GM19395 (cell line): ENCODE results near the gene PAK4.
"Not testable (repeated sequence)": the region's sequence is repeated elsewhere in the genome, so short reads cannot be mapped to it uniquely, and the experiment has no call there.

Source experiments
- ATAC-seq: cut with Tn5 transposase; IDR thresholded peaks from one replicate; pipeline ENCODE4 v1.9.1; 2021; ENCODE audit warnings: mild to moderate bottlenecking, moderate library complexity; ENCODE audit not compliant: unreplicated experiment

Gene PAK4

DNA sequence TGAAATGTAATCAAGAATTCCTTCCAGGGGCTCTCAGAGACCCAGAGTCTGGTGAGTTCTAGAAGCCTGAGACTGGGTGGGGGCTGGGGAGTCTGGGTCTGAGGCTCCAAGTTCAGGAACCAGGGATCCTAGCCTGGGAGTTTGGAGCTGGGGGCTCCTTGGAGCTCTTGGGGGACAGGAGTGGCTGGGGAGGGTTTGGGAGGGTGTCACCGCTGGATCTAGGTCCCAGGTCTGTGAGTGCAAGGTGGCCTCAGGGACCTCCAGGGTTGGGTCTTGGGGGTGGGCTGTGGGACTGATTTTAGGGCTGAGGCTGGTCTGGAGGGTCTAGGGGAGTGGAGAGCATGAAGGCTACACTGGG lies 77.4 kb downstream of the PAK4 start:
- no peak for ATAC-seq

DNA sequence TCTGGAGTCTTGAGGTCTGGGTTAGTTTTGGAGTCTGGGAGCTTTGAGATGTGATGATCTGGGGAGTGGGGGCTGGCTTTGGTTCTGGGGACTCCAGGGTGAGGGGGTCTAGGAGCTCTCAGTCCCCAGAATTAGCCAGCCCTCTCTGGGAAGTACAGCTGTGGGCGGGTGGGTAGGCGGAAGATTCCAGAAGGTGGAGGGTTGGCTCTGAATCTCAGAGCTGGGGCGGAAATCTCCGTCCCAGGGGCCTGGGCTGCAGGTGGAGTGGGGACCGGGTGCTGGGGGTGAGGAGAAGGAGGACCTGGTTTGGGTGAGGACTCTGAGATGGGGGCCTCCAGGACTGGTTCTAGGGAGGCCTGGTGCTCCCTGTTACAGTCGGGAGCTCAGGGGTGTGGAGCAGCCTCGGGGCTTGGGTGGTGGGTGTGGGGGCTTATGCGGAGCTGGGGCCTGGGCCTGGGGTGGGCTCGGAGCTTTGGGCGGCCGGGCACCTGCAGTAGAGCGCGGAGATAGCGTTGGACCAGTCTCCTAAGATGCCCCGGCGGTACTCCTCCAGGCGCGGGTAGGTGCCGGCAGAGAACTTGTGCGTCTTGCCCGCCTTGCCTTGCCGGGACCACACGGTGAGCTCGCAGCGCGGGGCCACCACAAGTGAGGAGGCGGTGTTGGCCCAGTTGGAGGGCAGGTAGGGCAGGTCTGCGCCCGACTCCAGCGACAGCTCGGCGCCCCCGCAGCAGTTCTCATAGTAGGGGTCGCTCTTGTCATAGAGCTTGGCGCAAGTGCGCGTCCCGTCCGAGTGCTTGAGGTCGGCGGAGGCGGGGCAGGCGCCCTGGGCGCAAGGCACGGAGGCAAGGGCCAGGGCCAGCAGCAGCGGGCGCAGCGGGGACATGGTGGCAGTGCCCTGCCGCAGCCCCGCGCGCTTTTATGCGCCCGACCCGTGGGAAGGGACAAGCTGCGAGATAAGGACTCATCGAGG lies 78.1 kb downstream of the PAK4 start, which contains the start of gene SYCN:
Gene SYCN (minus strand): TSS at position 892 of the 970 bp plus-strand sequence. CDS start 9 bp downstream, at position 883.
- no peak for ATAC-seq

DNA sequence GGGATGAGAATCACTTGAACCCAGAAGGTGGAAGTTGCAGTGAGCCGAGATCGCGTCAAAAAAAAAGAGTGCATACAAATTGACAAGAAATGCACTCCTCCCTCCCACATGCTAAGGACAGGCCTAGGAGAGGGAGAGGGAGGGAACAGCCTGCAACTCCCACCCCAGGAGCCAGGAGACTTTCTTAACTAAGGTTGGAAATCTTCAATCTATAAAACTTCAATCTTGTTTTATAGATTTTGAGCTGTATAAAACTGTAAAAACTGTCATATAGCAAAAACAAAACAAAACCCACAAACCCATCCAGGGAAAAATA lies 79.8 kb downstream of the PAK4 start:
- no peak for ATAC-seq

DNA sequence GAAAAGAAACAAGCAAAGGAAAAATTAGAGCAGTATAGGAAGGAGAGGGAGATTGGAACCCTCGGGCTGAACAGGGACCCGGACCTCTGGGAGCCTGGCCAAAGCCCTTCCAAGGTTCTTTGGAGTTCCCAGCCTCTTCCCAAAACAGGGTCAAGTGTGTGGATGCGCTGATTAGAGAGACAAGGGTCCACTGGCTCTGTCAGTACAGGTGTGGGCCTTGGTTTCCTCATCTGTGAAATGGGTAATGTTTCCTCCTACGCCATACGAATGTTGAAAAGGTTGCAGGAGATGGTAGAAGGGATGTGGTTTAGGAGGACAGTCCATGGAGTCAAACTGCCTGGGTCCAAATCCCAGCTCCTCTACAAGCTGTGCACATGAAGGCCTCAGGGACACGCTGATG lies 80.5 kb downstream of the PAK4 start:
- ATAC-seq: no peak

DNA sequence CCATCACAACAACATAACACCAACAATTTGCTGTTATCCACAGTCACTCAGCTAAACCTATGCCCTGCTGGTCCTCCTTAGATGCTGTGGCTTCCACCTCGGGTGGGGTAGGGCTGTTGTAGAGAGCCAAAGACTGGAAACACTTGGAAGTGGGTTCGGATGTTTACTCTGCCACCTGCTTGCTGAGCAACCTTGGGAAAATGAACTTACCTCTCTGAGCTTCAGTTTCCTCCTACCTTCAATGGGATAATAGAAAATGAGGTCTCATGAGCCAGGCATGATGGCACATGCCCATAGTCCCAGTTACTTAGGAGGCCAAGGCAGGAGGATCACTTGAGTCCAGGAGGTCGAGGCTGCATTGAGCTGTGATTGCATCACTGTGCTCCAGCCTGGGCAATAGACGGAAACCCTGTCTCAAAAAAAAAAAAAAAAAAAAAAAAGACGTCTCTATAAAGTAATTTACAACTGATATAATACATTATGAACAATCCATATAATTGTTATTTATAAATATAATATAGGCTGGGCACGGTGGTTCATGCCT lies 81.8 kb downstream of the PAK4 start:
- ATAC-seq: no peak

DNA sequence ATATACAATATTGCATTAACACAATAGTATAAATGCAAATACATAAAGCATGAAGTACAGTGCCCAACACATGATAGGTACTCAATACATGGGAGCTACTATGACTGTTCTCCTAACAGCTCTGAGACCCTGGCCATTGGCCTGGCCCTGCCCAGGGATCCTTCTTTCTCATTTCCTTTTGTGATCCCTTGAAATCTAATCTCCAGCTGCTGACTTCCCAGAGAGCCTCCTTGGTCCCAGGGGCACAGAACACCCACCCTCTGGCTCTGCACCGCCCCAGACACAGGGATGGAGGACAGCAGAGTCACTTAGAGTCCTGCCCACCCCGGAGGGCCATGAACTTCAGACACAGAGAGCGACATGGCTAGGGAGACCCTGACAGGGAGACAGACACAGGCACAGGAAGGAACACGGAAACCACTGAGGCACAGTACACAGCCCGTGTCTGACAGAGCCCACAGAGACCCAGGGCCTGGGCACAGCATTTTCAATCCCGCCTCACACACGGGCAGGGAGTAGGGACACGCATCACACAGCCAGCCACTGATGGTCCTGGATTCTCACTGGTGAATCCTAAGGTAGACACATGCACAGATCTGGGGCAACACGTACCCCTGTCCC lies 82.7 kb downstream of the PAK4 start:
- ATAC-seq: no peak

DNA sequence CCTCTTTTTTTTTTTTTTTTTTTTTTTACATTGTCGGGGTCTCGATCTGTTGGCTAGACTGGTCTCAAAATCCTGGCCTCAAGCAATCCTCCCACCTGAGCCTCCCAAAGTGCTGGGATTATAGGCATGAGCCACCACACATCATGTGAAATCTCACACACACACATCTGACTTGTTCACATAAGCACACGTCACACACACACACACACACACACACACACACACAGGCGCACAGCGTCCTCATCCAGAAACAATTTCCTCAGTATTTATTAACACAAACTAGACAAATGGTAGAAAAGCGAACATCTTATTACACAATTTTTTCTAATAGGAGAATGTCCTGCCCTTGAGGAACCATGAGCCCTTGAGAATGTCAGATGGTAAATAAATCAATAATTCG lies 83.6 kb downstream of the PAK4 start:
- ATAC-seq: no peak

DNA sequence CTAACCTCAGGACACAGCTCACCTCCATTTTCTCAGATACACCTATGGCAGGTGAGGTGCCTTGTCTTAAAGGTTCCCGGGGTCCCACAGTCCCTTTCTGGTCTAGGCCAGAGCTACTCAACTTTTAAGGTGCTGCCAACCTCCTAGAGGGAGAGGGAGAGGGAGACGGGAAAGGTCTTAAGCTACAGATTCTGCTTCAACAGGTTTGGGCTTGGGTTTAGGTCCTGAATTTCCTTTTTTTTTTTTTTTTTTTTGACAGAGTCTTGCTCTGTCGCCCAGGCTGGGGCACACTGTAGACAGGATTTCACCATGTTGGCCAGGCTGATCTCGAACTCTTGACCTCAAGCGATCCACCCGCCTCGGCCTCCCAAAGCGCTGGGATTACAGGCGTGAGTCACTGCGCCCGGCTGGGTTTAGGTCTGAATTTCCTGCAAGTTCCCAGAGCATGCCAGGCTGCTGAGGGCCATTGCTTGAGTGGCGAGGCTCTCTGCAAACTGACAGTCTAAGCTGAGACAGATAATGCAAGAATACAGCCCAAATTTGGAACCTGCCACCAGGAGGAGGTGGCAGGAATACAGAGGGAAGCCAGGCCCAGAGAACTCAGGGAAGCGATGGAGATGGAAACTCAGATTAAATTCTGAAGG lies 86.3 kb downstream of the PAK4 start:
- ATAC-seq: no peak

DNA sequence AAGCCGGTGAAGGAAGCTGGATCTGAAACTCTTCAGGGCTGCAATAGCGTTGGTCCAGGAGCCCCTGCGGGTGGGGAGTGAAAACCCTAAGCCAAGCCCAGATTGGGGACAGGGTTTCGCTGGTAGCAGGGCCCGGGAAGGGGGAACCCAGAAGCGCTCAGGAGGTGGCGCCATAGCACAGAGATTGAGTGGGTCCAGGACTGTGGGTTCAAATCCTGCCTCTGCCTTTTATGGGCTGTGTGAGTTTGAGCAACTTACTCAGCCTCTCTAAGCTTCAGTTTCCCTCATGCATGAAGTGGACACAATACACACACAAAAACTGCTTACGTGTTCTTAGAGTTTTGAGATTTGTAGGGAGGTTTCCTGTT lies 86.8 kb downstream of the PAK4 start:
- ATAC-seq: no peak

DNA sequence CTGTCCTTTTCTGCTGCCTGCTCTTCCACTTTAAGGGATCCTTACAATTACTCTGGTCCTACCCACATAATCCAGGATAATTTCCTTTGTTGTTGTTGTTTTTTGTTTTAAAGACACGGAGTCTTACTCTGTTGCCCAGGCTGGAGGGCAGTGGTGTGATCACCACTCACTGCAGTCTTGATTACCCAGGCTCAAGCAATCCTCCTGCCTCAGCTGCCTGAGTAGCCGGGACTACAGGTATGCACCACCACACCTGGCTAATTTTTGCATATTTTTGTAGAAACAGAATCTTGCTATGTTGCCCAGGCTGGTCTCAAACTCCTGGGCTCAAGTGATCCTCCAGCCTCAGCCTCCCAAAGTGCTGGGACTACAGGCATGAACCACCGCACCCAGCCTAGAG lies 89.7 kb downstream of the PAK4 start:
- not testable (repeated sequence) for ATAC-seq

DNA sequence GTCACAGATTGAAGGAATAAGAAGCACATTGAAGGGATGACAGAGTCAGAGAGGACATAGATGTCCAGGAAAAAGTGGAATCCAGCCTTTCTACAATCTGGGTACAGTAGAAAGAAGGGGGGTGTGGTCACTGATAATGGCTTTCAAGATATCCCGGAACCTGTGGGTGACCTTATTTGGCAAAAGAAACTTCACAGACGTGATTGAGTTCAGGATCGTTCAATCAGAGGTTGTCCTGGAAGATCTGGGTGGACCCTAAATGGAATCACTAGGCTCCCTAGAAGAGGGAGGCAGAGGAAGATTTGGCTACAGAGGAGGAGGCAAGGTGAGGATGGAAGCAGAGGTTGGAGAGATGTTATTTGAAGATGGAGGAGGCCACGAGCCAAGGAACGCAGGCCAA lies 91.5 kb downstream of the PAK4 start:
- no peak for ATAC-seq

DNA sequence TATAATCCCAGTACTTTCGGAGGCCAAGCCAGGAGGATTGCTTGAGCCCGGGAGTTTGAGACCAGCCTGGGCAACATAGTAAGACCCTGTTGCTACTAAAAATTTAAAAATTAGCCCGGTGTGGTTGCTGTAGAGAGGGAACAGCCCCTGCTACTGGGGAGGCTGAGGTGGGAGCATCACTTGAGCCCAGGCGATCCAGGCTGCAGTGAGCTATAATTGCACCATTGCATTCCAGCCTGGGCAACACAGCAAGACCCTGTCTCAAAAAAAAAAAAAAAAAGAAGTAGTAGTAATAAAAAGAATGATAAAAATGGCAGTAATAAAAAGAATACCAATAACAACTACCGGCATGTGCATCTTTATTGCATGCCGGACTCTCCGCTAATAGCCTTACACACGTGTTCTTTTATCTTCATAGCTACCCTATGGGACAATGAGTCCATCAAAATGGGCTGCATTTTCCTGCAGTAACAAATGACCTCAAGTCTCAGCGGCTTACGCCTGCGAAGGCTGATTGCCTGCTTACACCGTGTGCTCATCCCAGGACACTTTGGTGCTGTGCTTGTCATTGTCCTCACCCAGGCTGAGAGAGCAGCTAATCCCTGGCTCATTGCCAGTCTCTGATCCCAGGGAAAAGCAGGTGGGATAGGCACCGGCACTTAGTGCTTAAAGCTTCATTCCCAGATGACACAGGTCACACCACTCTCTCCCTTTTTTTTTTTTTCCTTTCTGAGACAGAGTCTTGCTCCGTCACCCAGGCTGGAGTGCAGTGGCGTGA lies 92.8 kb downstream of the PAK4 start:
- ATAC-seq: no peak

DNA sequence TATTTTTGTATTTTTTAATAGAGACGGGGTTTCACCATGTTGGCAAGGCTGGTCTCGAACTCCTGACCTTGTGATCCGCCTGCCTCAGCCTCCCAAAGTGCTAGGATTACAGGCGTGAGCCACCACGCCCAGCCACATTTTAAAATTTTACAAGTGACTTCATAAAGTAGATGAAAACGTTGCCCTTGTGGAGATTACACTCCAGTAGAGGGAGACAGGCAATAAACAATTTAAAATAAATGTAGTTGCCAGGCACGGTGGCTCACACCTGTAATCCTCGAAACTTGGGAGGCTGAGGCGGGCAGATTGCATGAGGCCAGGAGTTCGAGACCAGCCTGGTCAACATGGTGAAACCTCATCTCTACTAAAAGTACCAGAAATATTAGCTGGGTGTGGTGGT lies 93.5 kb downstream of the PAK4 start:
- ATAC-seq: not testable (repeated sequence)

DNA sequence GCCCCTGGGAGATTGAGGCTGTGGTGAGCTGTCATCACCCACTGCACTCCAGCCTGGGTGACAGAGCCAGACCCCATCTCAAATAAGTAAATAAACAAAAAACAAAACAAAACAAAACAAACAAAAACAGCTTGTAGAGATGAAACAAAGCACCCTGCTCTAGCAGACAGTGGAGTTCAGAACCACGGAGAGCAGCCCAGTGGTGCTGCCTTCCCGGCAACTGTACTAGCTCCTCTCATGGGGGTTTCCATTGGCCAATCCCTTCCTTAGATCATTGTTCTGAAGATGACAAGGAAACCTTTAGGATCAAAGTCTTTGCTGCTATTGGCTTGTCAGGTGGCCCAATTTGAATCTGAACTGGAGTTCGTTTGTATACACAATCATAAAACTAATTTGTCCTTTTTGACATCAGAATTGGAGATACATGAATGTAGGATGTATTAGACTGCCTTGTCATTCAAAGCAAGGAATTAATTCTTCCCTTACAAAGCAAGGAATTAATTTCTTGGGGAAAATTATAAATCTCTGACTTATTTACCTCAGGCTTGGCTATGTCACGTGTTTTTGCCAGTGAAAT lies 98.2 kb downstream of the PAK4 start:
- no peak for ATAC-seq

DNA sequence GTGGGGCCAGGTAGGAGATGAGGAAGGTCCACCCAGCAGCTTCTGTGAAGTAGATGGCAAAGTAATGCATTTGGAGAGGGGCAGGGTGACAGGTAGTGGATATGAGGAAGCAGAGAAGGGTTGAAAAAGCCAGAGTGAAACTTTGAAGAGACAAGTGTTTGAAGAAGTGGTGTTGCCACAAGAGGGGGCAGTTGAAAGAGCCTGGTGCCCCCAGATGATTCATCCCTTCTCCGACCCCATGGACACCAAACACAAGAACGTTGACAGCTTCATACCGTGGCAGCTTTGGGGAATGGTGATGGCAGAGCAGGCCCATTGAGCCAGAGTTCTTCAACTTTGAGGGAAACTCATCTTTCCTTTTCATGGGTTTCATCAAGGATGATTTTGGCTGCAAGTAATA lies 99.3 kb downstream of the PAK4 start:
- no peak for ATAC-seq
